Liver (tissue), 9 donors: ENCODE results near the gene TM9SF2. TPM values are rescaled to one million over a fixed set of nuclear protein-coding genes. Genes with fewer than 3 reads are reported as not detected.

Experiments used
- DNase-seq: peaks from one replicate; pipeline ENCODE4 v3.0.0-alpha.2; 2017; ENCODE audit warnings: low spot score
- H3K27ac ChIP-seq, 2 donors: one replicate each; pipeline ENCODE4 v1.7.0; 2013; ENCODE audit warnings: inconsistent platforms in 2 of 2, low read length in 2 of 2, control low read depth in 1 of 2, low read depth in 1 of 2, mild to moderate bottlenecking in 1 of 2
- H3K27me3 ChIP-seq, 4 donors: one replicate each; pipeline versions ENCODE4 v1.6.1 to v1.7.0; 2013; ENCODE audit warnings: low read length in 3 of 4, inconsistent platforms in 1 of 4, mild to moderate bottlenecking in 1 of 4, moderate library complexity in 1 of 4; ENCODE audit not compliant: control insufficient read depth in 4 of 4, insufficient read depth in 4 of 4
- H3K36me3 ChIP-seq, 4 donors: one replicate each; pipeline versions ENCODE4 v1.6.1 to v1.7.0; 2013; ENCODE audit warnings: low read length in 3 of 4, mild to moderate bottlenecking in 3 of 4, low read depth in 1 of 4, moderate library complexity in 1 of 4; ENCODE audit not compliant: control insufficient read depth in 4 of 4, insufficient read depth in 3 of 4
- H3K4me1 ChIP-seq, 4 donors: one replicate each; pipeline versions ENCODE4 v1.6.1 to v1.7.0; 2013; ENCODE audit warnings: low read length in 3 of 4, mild to moderate bottlenecking in 3 of 4, moderate library complexity in 1 of 4; ENCODE audit not compliant: control insufficient read depth in 4 of 4, insufficient read depth in 4 of 4
- H3K4me3 ChIP-seq, 3 donors: one replicate each; pipeline versions ENCODE4 v1.6.1 to v1.7.0; 2013; ENCODE audit warnings: low read length in 3 of 3, control low read depth in 1 of 3, low read depth in 1 of 3, mild to moderate bottlenecking in 1 of 3
- H3K9ac ChIP-seq, 2 donors: one replicate each; pipeline ENCODE4 v1.7.0; 2013; ENCODE audit warnings: low read length in 2 of 2, mild to moderate bottlenecking in 2 of 2, moderate library complexity in 2 of 2, control low read depth in 1 of 2, low read depth in 1 of 2
- H3K9me3 ChIP-seq, 4 donors: one replicate each; pipeline versions ENCODE4 v1.6.1 to v1.7.0; 2013; ENCODE audit warnings: low read length in 3 of 4; ENCODE audit not compliant: control insufficient read depth in 4 of 4
- EGR1 ChIP-seq, 2 donors: IDR thresholded peaks; 2 replicates each; pipeline ENCODE4 v1.6.1; 2016 to 2018; ENCODE audit warnings: antibody characterized with exemption in 2 of 2, low read depth in 2 of 2
- FOXA1 ChIP-seq: IDR thresholded peaks from 2 replicates; pipeline ENCODE4 v1.6.1; 2016; ENCODE audit warnings: antibody characterized with exemption
- JUND ChIP-seq, 2 donors: IDR thresholded peaks; 2 replicates each; pipeline ENCODE4 v1.6.1; 2016; ENCODE audit warnings: antibody characterized with exemption in 2 of 2
- RXRA ChIP-seq, 2 donors: IDR thresholded peaks; 2 replicates each; pipeline ENCODE4 v1.6.1; 2017 to 2018; ENCODE audit warnings: antibody characterized with exemption in 2 of 2, mild to moderate bottlenecking in 1 of 2
- WGBS: extraction: QIAGEN DNeasy Blood & Tissue Kit; methylation state at CpG from one replicate; pipeline ENCODE4 v1.1.7; 2013; 5-methylcytosine and 5-hydroxymethylcytosine counted together
- polyA plus RNA-seq, 2 donors: library from polyadenylated mRNA; stranded (reverse) in 1 of 2; unstranded in 1 of 2; fragments of 200-250 nt in 1 of 2; fragments of >200 nt in 1 of 2; fragmentation: Nextera tagmentation in 1 of 2; extraction: Ambion mirVana in 1 of 2; gene quantifications; one replicate each; pipeline versions ENCODE4 v1.2.1 to v1.2.3, GENCODE V29; 2013 to 2015
- total RNA-seq, 2 donors: library from RNA; depleted of rRNA; stranded (reverse); fragments of >200 nt; gene quantifications; one replicate each; pipeline ENCODE4 v1.2.3, GENCODE V29; 2014
- TF ChIP-seq, protein P1 (sequence below): fragments of 150-350 bp; IDR thresholded peaks from 2 replicates; pipeline ENCODE4 v1.5.1; 2017; ENCODE audit warnings: improper control_type of control experiment, low read depth, low read length; ENCODE audit not compliant: missing input control
- TF ChIP-seq, protein P2 (sequence below): IDR thresholded peaks from 2 replicates; pipeline ENCODE4 v1.6.1; 2016; ENCODE audit warnings: antibody characterized with exemption, mild to moderate bottlenecking
- TF ChIP-seq, protein P3 (sequence below): IDR thresholded peaks from 2 replicates; pipeline ENCODE4 v1.6.1; 2016; ENCODE audit warnings: antibody characterized with exemption
- TF ChIP-seq, protein P4 (sequence below): IDR thresholded peaks from 2 replicates; pipeline ENCODE4 v1.6.1; 2016; ENCODE audit warnings: antibody characterized with exemption
- donor health status: healthy.
- donor health status: healthy.
- donor health status: healthy.
- donor health status: healthy.
- donor health status: healthy.

TM9SF2 gene
- total and polyA plus RNA-seq, 4 donors: 70.2 to 112 (median 99.0) TPM

DNA sequence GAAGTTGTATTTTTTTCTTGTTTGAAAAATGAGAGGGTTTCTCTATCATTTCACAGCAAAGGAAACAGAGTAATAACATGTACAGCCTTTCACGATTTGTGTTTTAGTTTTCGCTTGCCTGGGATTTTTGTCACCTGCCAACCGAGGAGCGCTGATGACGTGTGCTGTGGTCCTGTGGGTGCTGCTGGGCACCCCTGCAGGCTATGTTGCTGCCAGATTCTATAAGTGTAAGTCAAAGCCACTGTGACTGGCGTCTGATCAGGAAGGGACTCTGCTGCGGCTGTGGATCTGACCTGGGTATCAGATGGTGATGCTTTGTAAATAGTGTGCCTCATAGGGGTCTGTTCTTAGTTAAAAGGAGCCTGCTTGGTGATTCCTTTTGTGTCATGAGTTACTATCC is 45.6 kb downstream of the TM9SF2 start:
- H3K36me3 ChIP-seq: peaks cover 7 to 52% (median 36%) of the 10 kb centered on the region in 4 donors
- 90% methylated on average over 7 of the region's 7 CpGs for WGBS

DNA sequence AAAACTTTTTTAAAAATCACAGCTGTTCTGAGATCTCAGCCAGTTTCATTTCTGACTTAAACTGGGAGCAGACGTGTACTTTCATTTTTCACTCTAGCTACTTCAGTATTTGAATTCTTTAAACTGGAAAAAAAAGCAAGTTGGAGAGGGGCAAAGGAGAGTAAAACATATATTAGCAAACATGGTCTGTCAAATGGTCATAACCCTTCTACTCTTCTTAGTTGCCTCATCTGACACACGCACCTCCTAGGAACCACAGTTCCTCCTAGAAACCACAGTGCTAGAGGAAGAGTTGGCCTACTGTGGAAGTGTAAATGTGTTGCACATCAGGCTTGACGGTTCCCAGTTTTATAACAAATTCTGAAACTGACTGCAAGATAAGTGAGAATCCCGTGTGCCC is 47.2 kb downstream of the TM9SF2 start:
- no peak overlapping the region for H3K4me3 ChIP-seq
- peaks cover 3 to 16% (median 7%) of the 10 kb centered on the region in 4 donors for H3K4me1 ChIP-seq
- H3K27ac ChIP-seq: peak overlapping the region in 1 of 2 donors; percentile 53
- 49% methylated on average over 4 of the region's 4 CpGs for WGBS
- peaks cover 10 to 53% (median 41%) of the 10 kb centered on the region in 4 donors for H3K36me3 ChIP-seq
- no peaks in the 10 kb centered on the region for H3K27me3 ChIP-seq
- no peak overlapping the region for H3K9ac ChIP-seq
- no peak for DNase-seq
- TF ChIP-seq, protein P1, sequence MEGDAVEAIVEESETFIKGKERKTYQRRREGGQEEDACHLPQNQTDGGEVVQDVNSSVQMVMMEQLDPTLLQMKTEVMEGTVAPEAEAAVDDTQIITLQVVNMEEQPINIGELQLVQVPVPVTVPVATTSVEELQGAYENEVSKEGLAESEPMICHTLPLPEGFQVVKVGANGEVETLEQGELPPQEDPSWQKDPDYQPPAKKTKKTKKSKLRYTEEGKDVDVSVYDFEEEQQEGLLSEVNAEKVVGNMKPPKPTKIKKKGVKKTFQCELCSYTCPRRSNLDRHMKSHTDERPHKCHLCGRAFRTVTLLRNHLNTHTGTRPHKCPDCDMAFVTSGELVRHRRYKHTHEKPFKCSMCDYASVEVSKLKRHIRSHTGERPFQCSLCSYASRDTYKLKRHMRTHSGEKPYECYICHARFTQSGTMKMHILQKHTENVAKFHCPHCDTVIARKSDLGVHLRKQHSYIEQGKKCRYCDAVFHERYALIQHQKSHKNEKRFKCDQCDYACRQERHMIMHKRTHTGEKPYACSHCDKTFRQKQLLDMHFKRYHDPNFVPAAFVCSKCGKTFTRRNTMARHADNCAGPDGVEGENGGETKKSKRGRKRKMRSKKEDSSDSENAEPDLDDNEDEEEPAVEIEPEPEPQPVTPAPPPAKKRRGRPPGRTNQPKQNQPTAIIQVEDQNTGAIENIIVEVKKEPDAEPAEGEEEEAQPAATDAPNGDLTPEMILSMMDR: no peak
- TF ChIP-seq, protein P2, sequence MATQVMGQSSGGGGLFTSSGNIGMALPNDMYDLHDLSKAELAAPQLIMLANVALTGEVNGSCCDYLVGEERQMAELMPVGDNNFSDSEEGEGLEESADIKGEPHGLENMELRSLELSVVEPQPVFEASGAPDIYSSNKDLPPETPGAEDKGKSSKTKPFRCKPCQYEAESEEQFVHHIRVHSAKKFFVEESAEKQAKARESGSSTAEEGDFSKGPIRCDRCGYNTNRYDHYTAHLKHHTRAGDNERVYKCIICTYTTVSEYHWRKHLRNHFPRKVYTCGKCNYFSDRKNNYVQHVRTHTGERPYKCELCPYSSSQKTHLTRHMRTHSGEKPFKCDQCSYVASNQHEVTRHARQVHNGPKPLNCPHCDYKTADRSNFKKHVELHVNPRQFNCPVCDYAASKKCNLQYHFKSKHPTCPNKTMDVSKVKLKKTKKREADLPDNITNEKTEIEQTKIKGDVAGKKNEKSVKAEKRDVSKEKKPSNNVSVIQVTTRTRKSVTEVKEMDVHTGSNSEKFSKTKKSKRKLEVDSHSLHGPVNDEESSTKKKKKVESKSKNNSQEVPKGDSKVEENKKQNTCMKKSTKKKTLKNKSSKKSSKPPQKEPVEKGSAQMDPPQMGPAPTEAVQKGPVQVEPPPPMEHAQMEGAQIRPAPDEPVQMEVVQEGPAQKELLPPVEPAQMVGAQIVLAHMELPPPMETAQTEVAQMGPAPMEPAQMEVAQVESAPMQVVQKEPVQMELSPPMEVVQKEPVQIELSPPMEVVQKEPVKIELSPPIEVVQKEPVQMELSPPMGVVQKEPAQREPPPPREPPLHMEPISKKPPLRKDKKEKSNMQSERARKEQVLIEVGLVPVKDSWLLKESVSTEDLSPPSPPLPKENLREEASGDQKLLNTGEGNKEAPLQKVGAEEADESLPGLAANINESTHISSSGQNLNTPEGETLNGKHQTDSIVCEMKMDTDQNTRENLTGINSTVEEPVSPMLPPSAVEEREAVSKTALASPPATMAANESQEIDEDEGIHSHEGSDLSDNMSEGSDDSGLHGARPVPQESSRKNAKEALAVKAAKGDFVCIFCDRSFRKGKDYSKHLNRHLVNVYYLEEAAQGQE: no peak
- H3K9me3 ChIP-seq: no peaks in the 10 kb centered on the region

More for the DNA sequence above, 45.6 kb downstream of the TM9SF2 start:
- Histone ChIP-seq H3K4me3 (no peak overlapping the region), H3K9ac (no peak overlapping the region), H3K9me3 (no peaks in the 10 kb centered on the region), H3K27me3 (no peaks in the 10 kb centered on the region), H3K27ac (no peak overlapping the region), H3K4me1 (peaks cover 3 to 16% (median 7%) of the 10 kb centered on the region in 4 donors)
- no peak for DNase-seq
- TF ChIP-seq, protein P3, sequence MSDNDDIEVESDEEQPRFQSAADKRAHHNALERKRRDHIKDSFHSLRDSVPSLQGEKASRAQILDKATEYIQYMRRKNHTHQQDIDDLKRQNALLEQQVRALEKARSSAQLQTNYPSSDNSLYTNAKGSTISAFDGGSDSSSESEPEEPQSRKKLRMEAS: no peak
- TF ChIP-seq, protein P4, sequence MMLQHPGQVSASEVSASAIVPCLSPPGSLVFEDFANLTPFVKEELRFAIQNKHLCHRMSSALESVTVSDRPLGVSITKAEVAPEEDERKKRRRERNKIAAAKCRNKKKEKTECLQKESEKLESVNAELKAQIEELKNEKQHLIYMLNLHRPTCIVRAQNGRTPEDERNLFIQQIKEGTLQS: no peak
- TF ChIP-seq, protein P2: no peak
- TF ChIP-seq FOXA1: no peak
- TF ChIP-seq RXRA (IDR thresholded peaks at IDR 0.05): no peak
- no peak for TF ChIP-seq JUND (IDR thresholded peaks at IDR 0.05)
- TF ChIP-seq EGR1 (IDR thresholded peaks at IDR 0.05; ENCODE audit: low read depth in 2 of 2): no peak
